ENCODE results near the gene UQCC2. TPM values are rescaled to one million over a fixed set of nuclear protein-coding genes. Genes with fewer than 3 reads are reported as not detected.
A peak's percentile ranks its signal among the peaks of the same experiment; 100 is the strongest.

Gene UQCC2
- total RNA-seq, 1 experiment from 2014 or later = 81.0 TPM

DNA sequence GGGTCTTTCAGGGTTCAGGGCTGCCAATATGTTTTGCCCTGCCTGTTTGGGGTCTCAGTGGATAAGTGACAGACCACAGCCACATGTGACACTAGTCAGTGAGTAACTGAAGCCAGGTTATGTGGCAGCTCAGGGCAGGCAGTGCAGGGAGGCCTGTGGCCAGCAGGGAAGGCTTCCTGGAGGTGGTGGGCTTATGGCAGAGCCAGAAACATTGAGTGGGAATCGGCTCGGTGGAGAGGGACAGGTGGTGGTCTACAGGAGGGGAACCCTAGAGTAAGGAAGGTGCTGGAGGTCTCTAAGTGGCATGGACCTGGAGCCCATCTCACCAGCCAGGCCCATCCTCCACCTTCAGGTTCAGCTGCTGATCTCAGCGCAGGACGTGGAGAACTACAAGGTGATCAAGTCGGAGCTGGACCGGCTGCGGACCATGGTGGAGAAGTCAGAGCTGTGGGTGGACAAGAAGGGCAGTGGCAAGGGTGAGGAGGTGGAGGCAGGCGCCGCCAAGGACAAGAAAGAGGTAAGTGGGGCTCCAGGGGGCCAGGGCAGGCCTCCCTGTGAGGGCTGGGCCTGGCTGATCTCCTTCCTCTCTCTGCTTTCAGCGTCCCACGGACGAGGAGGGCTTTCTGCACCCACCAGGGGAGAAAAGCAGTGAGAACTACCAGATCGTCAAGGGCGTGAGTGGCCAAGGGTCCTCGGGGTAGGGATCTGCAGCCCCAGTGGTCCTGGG is 34.9 kb downstream of the UQCC2 start:
- DNase-seq (ENCODE audit: low read depth) = no peak

DNA sequence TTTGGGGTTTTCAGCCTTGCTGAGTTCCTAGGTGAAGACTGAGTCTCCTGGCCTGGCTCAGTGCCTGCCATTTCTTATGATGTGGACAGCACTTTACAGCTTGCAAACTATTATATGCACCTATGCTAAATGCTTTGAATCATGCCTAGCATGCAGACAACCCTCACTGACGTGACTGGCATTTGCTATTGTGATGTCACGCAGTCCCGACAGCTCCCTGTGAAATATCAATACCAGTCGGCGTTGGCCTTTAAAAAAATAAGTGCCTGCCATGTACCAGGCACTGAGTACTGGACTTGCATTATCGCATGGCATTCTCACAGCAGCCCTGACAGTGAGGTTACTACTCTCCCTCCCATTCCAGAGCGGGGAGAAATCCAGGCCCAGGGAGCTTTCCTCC is 35.5 kb downstream of the UQCC2 start:
- DNase-seq (ENCODE audit: low read depth) = no peak

DNA sequence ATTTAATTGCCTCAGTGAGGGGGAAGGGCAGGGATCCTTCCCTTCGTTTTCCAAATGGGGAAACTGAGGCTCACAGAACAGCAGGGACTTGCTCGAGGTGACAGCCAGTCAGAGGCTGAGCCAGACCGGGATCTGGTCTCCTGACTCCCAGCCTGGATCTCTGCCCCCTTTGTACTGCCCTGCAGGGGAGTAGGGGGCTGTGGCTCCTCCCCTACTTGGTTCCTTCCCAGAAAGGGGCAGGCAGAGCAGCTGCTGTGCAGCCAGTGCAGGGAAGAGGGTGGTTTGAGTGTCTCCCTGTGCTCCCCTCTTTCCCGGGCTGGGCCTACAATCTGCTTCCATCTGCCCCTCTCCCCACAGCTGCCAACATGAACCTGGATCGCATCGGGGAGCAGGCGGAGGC is 37.6 kb downstream of the UQCC2 start:
- no peak for DNase-seq (ENCODE audit: low read depth)

DNA sequence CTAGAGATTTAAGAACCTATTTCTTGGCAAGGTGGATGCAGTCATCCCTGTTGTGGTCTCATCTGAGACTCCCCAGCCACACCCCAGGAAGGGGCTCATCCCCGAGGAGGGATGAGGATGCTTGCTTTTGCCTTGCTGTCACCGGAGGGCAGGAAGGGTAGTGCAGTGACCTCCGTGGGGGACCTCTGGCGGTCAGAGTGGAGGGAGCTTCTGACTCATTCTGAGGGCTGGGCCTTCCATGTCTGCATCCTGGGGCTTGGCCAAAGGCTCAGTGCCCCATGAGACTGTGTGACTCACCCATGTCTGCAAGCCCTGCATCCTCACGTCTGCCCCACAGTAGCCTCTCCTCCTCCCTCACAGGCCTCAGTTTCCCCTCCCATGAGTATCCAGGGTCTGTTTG is 38.7 kb downstream of the UQCC2 start:
- peak; percentile 99 for DNase-seq (ENCODE audit: low read depth)

DNA sequence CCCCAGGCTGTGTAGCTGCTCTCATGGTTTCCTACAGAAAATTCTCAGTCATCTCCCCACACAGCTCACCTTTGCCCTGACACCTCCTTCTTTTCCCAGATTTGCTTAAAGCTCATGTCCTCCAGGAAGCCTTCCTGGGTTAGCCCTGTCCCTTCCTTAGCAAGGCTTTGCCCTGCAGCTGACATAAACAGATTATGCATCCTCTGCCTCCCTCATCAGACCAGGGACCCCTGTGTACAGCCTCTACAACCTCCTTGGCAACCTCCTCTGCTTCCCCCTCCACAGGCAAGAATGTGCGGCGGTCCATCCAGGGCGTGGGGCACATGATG is 39.8 kb downstream of the UQCC2 start:
- peak; percentile 48 for DNase-seq (ENCODE audit: low read depth)

DNA sequence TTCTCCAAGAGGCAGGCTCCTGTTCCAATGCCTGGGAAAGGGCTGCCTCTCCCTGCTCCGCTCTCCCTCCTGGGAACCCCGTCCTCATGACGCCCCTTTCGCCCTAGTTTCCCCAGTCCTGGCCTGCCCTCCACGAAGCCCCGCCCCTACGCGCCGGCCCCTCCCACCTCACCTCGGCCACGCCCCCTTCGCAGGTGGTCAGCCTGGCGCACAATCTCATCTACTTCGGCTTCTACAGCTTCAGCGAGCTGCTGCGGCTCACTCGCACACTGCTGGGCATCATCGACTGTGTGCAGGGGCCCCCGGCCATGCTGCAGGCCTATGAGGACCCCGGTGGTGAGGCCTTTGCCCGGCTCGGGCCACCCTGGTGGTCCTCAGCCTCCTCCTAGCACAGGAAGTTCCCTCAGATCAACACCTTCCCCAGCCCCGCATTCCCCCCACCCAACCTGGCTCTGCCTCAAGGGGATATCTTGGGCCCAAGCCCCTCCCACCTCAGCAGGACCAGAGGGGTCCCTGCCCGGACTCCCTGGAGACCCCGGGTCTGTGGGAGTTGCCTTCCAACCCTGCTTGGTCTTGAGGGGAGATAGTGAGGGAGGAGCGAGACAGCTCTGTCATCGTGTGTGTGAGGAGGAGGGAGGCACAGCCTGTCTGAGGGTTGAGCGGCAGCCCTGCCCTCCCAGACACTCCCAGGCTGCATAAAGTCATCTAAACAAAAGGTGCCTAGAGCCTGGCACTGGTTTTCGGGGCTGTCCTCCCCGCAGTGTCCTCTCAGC is 40.3 kb downstream of the UQCC2 start:
- no peak for DNase-seq (ENCODE audit: low read depth)

DNA sequence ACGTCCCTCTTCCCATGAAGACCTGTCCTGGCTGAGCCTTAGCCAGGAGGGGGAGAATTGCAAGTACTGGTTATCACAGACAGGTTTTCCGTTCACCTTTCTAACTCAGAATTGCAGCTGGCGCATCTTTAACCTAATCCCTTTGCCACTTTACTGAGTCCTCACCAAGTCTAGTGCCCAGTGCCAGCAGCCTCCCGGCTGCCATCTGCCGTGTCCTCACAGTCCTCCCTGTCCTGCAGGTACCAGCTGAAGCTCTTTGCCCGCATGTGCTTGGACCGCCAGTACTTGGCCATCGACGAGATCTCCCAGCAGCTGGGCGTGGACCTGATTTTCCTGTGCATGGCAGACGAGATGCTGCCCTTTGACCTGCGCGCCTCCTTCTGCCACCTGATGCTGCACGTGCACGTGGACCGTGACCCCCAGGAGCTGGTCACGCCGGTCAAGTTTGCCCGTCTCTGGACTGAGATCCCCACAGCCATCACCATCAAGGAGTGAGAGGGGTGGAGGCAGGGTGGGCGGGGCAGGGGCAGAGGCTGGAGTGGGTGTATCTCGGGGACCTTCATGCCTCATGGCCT is 41.3 kb downstream of the UQCC2 start:
- DNase-seq (ENCODE audit: low read depth) = no peak

DNA sequence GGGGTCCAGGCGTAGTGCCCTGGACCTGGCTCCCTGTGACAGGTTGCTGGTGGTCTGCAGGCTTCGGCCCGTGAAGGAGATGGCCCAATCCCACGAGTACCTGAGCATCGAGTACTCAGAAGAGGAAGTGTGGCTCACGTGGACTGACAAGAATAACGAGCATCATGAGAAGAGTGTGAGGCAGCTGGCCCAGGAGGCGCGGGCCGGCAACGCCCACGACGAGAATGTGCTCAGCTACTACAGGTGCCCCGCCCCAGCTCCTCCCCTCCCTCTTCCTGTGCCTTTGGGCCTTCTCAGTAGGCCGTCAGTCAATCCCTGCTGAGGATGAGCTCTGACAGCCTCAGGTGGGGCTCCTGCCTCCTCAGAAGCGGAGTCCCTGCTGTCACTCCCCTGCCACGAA is 42.6 kb downstream of the UQCC2 start:
- DNase-seq (ENCODE audit: low read depth) = no peak

DNA sequence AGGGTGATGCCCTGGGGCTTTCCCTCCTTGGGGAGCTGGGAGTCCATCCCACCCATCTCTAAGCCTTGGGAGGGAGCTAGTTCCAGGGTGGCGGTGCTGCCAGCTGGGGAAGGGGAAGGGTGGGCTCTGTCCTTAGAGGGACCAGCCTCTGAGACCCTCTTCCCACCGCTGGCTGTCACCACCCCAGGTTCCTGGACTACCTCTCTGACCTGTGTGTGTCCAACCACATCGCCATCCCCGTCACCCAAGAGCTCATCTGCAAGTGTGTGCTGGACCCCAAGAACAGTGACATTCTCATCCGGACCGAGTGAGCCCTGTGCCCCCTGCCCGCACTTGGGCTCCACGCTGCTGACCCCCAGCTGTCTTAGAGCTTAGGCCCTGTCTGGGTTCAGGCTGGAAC is 43.2 kb downstream of the UQCC2 start:
- no peak for DNase-seq (ENCODE audit: low read depth)

DNA sequence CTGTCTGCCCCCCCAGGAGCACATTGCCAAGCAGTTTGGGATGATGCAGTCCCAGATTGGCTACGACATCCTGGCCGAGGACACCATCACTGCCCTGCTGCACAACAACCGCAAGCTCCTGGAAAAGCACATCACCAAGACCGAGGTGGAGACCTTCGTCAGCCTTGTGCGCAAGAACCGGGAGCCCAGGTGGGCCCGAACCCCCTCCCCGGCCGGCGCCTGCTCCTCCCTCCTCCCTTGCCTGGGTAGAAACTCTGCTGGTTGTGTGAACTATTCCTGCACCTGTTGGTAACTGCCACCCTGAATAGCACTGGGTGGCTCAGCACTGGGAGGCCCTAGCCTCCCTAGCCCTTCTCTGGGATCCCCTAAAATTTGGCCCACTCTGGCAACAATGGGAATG is 43.7 kb downstream of the UQCC2 start:
- DNase-seq (ENCODE audit: low read depth) = no peak

DNA sequence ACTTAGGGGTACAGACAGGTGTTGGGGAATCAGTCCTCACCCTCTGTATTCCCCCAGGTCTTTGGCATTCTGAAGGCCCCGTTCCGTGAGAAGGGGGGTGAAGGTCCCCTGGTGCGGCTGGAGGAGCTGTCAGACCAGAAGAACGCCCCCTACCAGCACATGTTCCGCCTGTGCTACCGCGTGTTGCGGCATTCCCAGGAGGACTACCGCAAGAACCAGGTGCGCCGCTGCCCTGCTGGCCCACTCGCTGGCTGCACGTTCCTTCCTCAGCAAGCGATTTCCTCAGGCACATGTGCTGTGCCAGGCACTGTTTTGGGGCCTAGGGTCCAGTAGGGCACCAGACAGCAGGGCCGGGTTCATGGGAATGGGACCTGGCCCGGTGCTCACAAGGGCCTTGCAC is 44.4 kb downstream of the UQCC2 start:
- DNase-seq (ENCODE audit: low read depth) = no peak

DNA sequence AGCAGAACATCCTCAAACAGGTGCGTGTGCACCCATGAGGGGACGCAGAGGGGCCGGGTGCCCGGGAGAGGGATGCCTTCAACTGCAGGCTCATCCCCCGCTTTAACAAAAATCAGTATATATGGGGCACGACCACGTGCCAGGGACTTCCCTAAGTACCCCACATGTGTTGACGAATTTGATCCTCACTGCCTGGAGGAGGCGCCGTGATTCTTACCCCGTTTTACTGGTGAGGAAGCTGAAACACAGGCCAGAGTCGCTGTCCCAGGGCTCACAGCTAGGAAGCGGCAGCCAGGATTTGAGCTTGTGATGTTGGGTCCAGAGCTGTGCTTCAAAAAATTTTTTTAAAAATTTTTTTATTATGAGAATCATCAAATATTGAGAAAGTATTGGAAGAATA is 45.5 kb downstream of the UQCC2 start:
- no peak for DNase-seq (ENCODE audit: low read depth)

DNA sequence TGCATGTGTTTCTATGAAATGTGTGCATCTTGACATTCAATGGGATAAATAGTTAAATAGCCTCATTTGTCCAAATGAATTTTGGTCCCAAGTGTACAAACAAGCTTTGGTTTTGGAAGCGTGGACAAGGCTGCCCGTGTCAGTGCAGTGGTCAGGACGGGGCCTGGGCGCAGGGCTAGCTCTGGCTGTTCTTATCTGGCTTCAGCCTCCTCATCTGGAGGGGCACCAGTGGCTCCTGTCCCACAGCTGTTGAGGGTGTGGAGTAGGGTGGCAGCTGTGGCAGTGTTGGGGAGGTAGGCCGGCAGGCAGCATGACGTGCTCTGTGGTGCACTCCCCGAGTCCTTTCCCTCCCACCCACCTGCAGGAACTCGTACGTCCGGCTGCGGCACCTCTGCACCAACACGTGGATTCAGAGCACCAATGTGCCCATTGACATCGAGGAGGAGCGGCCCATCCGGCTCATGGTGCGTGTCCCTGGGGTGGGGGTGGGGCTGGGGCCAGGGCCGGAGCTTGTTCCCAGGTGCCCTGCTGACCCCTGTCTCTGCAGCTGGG is 46.9 kb downstream of the UQCC2 start:
- DNase-seq (ENCODE audit: low read depth) = no peak

DNA sequence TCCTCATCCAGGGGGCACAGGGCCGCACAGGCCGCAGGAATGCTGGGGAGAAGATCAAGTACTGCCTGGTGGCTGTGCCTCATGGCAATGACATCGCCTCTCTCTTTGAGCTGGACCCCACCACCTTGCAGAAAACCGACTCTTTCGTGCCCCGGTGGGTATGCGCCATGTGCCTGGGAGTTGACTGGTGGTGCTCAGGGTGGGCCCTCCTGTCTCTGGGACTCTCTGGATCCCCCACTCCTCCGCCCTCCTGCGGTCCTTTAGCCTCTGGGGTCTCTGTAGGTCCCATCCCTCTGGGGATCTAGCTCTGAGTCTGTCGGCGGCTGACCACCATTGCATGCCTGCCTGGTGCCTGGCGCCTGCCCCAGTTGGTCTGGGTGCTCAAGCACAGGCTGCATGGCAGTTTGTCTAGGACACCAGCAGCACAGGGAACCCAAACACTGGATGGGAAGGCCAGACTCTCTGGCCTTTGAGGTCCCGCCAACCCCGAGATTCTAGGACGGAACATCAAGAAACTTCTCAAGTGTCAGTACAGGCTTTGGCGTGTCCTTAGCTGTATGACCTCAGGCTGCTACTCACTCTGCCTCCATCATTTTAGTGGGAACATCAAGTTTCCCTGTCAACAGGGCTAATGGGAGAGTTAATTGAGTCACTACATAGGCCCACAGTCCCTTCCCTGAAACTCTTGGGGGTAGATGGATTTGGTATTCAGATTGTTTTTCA is 47.6 kb downstream of the UQCC2 start:
- DNase-seq (ENCODE audit: low read depth) = no peak

DNA sequence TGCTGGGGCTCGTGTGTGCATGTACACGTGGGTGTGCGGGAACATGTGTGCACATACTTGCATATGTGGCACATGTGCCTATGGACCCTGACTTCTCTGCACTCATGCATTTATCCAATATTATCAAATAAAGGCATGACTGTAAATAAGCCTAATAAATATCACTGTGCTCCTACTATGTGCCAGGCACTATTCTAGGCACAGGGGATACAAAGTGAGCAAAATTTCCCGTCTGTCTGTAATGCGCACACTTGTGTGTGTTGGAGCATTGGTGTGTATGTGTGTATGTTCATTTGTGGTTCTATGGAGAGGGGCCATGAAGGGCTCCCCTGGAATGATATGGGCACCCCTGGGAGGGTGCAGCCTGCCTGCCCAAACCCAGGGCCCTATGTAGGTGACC is 48.5 kb downstream of the UQCC2 start:
- DNase-seq (ENCODE audit: low read depth) = no peak

DNA sequence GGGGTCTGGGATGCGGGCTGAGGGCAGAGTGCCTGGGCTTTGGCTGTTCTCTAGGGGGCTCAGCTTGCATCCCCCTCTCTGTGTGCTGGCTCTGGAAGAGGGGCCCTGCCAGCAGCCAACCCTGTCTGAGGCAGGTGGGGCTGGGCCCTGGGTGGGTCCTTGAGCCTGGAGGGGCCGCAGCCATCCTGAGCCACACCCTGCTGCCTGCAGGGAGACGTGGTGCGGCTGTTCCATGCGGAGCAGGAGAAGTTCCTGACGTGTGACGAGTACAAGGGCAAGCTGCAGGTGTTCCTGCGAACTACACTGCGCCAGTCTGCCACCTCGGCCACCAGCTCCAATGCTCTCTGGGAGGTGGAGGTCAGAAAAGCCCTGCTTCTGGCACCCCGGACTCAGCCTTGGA is 49.2 kb downstream of the UQCC2 start:
- no peak for DNase-seq (ENCODE audit: low read depth)

DNA sequence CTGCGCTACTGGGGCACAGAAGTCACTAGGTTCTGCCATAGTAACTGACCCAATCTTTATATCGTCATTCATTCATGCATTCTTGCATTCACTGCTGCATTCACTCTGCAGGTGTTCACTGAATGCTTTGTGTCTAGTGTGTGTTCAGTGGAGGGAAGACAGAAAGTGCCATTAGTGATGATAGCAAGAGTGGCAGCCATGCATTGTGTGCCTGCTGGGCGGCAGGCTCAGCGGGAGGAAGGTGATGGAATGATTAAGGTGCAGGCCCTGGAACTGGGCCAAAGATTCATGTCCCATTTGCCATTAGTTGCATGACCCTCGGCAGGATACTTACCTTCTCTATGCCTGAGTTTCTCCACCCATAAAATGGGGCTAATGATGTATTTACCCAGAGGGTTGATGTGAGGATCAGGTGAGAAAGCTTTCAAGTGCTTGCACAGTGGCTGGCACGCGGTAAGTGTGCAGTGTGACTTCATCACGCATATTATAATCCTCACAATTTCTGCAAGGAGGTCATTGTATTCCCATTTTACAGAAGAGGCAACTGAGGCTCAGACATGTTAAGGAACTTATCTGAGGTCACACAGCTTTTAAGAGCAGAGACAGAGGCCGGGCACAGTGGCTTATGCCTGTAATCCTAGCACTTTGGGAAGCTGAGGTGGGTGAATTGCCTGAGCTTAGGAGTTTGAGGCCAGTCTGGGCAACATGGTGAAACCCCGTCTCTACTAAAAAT is 50.2 kb downstream of the UQCC2 start:
- no peak for DNase-seq (ENCODE audit: low read depth)

DNA sequence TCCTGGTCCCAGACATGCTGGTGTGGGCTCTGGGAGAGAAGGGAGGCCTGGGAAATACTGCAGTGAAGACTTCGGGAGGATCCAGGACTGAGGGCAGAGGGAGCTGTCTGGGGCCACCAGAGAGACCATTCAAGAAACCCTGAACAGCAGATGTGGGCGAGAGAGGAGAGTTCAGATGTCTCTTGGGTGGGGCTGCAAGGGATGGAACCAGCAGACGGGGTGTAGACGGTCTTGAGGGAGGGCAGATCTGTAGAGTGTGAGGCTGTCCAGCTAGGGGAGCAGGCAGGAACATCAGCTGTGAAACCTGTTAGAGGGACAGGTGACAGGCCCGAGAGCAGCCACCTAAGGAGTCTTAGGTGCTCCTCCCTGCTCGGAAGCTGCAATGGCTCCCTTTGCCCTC is 51.5 kb downstream of the UQCC2 start:
- no peak for DNase-seq (ENCODE audit: low read depth)

DNA sequence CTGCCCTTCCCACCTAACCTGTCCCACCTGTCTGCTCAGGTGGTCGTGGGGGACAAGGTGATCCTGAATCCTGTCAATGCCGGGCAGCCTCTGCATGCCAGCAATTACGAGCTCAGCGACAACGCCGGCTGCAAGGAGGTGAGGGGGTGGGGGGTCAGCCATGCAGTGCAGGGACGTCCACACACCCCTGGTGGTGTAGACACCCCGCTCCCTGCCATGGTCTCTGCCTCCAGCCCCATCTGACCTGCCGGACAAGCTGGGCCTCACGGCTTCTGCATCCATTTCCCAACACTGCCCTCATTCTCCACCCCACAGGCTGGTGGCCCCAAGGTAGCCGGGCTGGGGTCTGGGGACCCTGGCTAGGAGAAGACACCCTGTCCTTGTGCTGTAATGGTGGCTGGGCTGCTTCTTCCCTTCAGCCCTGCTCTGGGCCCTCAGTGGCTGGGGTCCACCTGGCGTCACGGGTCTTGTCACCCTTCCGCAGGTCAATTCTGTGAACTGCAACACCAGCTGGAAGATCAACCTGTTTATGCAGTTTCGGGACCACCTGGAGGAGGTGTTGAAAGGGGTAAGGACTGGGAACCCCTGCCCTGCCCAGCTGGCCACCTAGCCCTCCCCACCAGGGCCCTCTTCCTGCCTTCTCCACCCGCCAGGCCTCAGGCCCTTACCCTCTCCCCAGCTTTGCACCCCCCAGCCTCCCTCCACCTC is 52.4 kb downstream of the UQCC2 start:
- DNase-seq (ENCODE audit: low read depth) = no peak

DNA sequence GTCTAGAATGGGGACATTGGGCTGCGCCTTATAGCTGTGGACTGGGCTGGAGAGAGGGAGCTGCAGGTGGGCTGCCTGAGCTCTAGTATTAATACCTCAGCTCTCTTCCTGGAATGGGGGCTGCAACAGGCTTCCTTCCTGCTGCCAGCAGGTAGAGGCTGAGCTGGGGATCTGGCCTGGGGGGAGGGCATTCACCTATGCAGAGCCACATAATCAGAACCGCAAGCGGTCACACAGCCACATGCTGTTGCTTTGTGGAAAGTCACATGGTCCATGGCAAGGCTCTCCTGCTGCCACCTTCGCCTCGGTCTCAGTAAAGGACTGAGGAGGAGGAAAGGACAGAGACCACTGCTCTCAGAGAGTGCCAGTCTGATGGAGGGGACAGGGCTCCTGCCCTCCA is 54.7 kb downstream of the UQCC2 start:
- no peak for DNase-seq (ENCODE audit: low read depth)
